Neural cell (in vitro differentiated cells): ENCODE measurements around the gene GLO1.

ENCODE experiments used
- EP300 ChIP-seq: fragments of 450-650 bp; conservative IDR thresholded peaks from 2 replicates; pipeline ENCODE4 v1.6.1; 2014; ENCODE audit warnings: antibody characterized with exemption, mild to moderate bottlenecking, moderate library complexity; ENCODE audit not compliant: poor library complexity, severe bottlenecking
- EZH2 ChIP-seq: fragments of 200-600, 300-800 bp; shearing (Covaris generic), sonication (generic); IDR thresholded peaks from 2 replicates; pipeline ENCODE4 v1.6.1; 2014; ENCODE audit warnings: antibody characterized with exemption, low read length, borderline replicate concordance, mild to moderate bottlenecking; ENCODE audit not compliant: insufficient read depth, poor library complexity, severe bottlenecking
- POLR2AphosphoS5 ChIP-seq: IDR thresholded peaks from 2 replicates; pipeline ENCODE4 v1.6.1; 2012
- RAD21 ChIP-seq: fragments of 450-650 bp; conservative IDR thresholded peaks from 2 replicates; pipeline ENCODE4 v1.6.1; 2014; ENCODE audit warnings: antibody characterized with exemption, mild to moderate bottlenecking, moderate library complexity
- TAF1 ChIP-seq: IDR thresholded peaks from 2 replicates; pipeline ENCODE4 v1.6.1; 2012; ENCODE audit warnings: low read depth
- TF ChIP-seq, protein P1 (sequence below): fragments of 450-650 bp; IDR thresholded peaks from 2 replicates; pipeline ENCODE4 v1.5.1; 2014; ENCODE audit warnings: antibody characterized with exemption, mild to moderate bottlenecking, moderate library complexity; ENCODE audit not compliant: poor library complexity, severe bottlenecking
- TF ChIP-seq, protein P2 (sequence below): IDR thresholded peaks from 2 replicates; pipeline ENCODE4 v1.6.1; 2012; ENCODE audit warnings: borderline replicate concordance

DNA sequence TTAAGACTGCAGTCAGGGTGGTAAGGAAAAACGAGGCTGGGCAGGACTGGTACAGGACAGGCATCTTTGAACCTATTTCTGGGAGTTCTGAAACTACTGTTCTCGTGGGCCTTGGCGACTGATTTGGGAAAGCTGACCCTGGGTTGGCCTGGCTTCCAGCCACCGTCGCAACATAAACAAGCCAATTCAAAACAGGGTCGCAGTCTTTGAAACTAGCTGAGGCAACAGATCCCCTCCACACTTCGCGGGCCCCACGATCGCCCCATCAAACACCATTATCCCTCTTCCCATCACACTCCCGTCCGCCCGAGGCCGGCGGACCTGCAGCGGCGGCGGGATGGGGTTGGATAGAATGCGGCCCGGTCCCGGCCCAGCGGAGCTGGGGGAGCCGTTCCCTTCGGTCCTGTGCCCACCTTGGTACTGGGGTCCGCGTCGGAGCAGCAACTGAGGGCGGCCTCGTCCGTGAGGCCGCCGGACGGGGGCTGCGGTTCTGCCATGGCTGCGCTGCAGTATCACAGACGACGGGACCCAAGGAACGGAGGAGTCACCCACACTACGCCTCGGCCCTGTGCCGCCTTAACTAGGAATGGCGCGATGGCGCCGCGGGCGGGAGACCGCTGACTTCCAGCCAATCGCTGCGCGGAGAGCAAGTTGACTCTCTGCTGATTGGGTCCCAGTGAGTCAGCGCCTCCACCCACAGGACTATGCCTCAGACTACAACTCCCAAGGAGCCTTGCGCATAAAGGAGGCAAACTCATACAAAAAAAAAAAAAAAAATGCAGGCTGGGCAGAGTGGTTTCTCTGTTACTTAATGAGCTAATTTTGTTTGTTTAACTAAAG lies at the start of gene GLO1:
- peak; percentile 87 for TF ChIP-seq POLR2AphosphoS5
- TF ChIP-seq, protein P1, sequence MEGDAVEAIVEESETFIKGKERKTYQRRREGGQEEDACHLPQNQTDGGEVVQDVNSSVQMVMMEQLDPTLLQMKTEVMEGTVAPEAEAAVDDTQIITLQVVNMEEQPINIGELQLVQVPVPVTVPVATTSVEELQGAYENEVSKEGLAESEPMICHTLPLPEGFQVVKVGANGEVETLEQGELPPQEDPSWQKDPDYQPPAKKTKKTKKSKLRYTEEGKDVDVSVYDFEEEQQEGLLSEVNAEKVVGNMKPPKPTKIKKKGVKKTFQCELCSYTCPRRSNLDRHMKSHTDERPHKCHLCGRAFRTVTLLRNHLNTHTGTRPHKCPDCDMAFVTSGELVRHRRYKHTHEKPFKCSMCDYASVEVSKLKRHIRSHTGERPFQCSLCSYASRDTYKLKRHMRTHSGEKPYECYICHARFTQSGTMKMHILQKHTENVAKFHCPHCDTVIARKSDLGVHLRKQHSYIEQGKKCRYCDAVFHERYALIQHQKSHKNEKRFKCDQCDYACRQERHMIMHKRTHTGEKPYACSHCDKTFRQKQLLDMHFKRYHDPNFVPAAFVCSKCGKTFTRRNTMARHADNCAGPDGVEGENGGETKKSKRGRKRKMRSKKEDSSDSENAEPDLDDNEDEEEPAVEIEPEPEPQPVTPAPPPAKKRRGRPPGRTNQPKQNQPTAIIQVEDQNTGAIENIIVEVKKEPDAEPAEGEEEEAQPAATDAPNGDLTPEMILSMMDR, result peak; percentile 9
- no peak for TF ChIP-seq EZH2
- no peak for TF ChIP-seq EP300
- TF ChIP-seq, protein P2, sequence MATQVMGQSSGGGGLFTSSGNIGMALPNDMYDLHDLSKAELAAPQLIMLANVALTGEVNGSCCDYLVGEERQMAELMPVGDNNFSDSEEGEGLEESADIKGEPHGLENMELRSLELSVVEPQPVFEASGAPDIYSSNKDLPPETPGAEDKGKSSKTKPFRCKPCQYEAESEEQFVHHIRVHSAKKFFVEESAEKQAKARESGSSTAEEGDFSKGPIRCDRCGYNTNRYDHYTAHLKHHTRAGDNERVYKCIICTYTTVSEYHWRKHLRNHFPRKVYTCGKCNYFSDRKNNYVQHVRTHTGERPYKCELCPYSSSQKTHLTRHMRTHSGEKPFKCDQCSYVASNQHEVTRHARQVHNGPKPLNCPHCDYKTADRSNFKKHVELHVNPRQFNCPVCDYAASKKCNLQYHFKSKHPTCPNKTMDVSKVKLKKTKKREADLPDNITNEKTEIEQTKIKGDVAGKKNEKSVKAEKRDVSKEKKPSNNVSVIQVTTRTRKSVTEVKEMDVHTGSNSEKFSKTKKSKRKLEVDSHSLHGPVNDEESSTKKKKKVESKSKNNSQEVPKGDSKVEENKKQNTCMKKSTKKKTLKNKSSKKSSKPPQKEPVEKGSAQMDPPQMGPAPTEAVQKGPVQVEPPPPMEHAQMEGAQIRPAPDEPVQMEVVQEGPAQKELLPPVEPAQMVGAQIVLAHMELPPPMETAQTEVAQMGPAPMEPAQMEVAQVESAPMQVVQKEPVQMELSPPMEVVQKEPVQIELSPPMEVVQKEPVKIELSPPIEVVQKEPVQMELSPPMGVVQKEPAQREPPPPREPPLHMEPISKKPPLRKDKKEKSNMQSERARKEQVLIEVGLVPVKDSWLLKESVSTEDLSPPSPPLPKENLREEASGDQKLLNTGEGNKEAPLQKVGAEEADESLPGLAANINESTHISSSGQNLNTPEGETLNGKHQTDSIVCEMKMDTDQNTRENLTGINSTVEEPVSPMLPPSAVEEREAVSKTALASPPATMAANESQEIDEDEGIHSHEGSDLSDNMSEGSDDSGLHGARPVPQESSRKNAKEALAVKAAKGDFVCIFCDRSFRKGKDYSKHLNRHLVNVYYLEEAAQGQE, result peak; percentile 62
- no peak for TF ChIP-seq RAD21
- no peak for TF ChIP-seq TAF1
